HepG2 (cell line): Measurements from ENCODE around the gene RSBN1L. TPM values are rescaled to one million over a fixed set of nuclear protein-coding genes. Genes with fewer than 3 reads are reported as not detected.

Experiments
- DNMT1 ChIP-seq: sonication (generic); formaldehyde crosslinking; IDR thresholded peaks from 2 replicates; pipeline ENCODE4 v1.5.1; 2020; ENCODE audit warnings: mild to moderate bottlenecking, missing genetic modification reagents
- GATAD1 ChIP-seq: IDR thresholded peaks from 2 replicates; pipeline ENCODE4 v1.6.1; 2016; ENCODE audit warnings: missing genetic modification reagents, missing compliant biosample characterization
- MEIS1 ChIP-seq: sonication (generic); formaldehyde crosslinking; IDR thresholded peaks from 2 replicates; pipeline ENCODE4 v1.9.0; 2021; ENCODE audit warnings: mild to moderate bottlenecking, missing genetic modification reagents, moderate library complexity, borderline replicate concordance
- MYC ChIP-seq: sonication (generic); formaldehyde crosslinking; IDR thresholded peaks from 2 replicates; pipeline ENCODE4 v1.9.0; 2021; ENCODE audit warnings: missing genetic modification reagents, borderline replicate concordance
- NBN ChIP-seq: fragments of 450-650 bp; conservative IDR thresholded peaks from 2 replicates; pipeline ENCODE4 v1.6.1; 2017
- NKX3-1 ChIP-seq: sonication (generic); formaldehyde crosslinking; IDR thresholded peaks from 2 replicates; pipeline ENCODE4 v1.5.0; 2020; ENCODE audit warnings: missing genetic modification reagents
- SMARCC2 ChIP-seq: fragments of 450-650 bp; IDR thresholded peaks from 2 replicates; pipeline ENCODE4 v1.6.1; 2017; ENCODE audit warnings: antibody characterized with exemption, mild to moderate bottlenecking
- SOX13 ChIP-seq, 3 experiments: fragments of 450-650 bp in 1 of 3; sonication (generic) in 1 of 3; formaldehyde crosslinking in 1 of 3; IDR thresholded peaks in 2 of 3; conservative IDR thresholded peaks in 1 of 3; 2 replicates each; pipeline versions ENCODE4 v1.5.0 to v1.6.1; 2016 to 2020; ENCODE audit warnings: antibody characterized with exemption in 1 of 3, mild to moderate bottlenecking in 1 of 3, missing compliant biosample characterization in 1 of 3, missing genetic modification reagents in 1 of 3, moderate library complexity in 1 of 3
- SSRP1 ChIP-seq: IDR thresholded peaks from 2 replicates; pipeline ENCODE4 v1.6.1; 2016; ENCODE audit warnings: control low read depth
- ZC3H13 ChIP-seq: sonication (generic); formaldehyde crosslinking; IDR thresholded peaks from 2 replicates; pipeline ENCODE4 v1.8.1; 2023; ENCODE audit warnings: mild to moderate bottlenecking, missing genetic modification reagents, moderate library complexity
- ZFP36L1 ChIP-seq: sonication (generic); formaldehyde crosslinking; IDR thresholded peaks from 2 replicates; pipeline ENCODE4 v1.8.0; 2022; ENCODE audit warnings: mild to moderate bottlenecking, missing genetic modification reagents, moderate library complexity
- ZFYVE20 ChIP-seq: sonication (generic); formaldehyde crosslinking; IDR thresholded peaks from 2 replicates; pipeline ENCODE4 v1.8.0; 2023; ENCODE audit warnings: low read depth, mild to moderate bottlenecking, moderate library complexity, missing genetic modification reagents, borderline replicate concordance
- ZNF12 ChIP-seq: sonication (generic); formaldehyde crosslinking; IDR thresholded peaks from 2 replicates; pipeline ENCODE4 v1.5.0; 2020; ENCODE audit warnings: missing genetic modification reagents
- polyA plus RNA-seq, 8 experiments: library from polyadenylated mRNA; depleted of rRNA in 3 of 8; stranded (reverse) in 7 of 8; unstranded in 1 of 8; fragments of >200 nt; fragmentation: Illumina TruSeq in 4 of 8; extraction: Trizol in 4 of 8; gene quantifications; 2 replicates each; pipeline versions ENCODE4 v1.2.1 to v1.2.3, GENCODE V29; 2011 to 2016; ENCODE audit warnings: low read depth in 4 of 8, missing spikeins in 1 of 8, mixed read lengths in 1 of 8; ENCODE audit not compliant: insufficient read depth in 1 of 8
- total RNA-seq, 5 experiments: library from RNA; depleted of rRNA; stranded (reverse); fragments of >200 nt; fragmentation: Illumina TruSeq; extraction: Trizol; gene quantifications; 2 replicates each; pipeline ENCODE4 v1.2.3, GENCODE V29; 2016; ENCODE audit warnings: low read depth in 1 of 5
- TF ChIP-seq, protein P1 (sequence below): sonication (generic); formaldehyde crosslinking; IDR thresholded peaks from 2 replicates; pipeline ENCODE4 v1.4.0; 2020; ENCODE audit warnings: missing genetic modification reagents
- TF ChIP-seq, protein P2 (sequence below): IDR thresholded peaks from 2 replicates; pipeline ENCODE4 v1.6.1; 2012; ENCODE audit warnings: inconsistent platforms
- TF ChIP-seq, protein P3 (sequence below): sonication (generic); formaldehyde crosslinking; IDR thresholded peaks from 2 replicates; pipeline ENCODE4 v1.5.0; 2020; ENCODE audit warnings: mild to moderate bottlenecking, missing genetic modification reagents
- TF ChIP-seq, protein P4 (sequence below): sonication (generic); formaldehyde crosslinking; IDR thresholded peaks from 2 replicates; pipeline ENCODE4 v1.4.0; 2020; ENCODE audit warnings: mild to moderate bottlenecking, missing genetic modification reagents, borderline replicate concordance

RSBN1L gene
- total and polyA plus RNA-seq, 2 of the 13 experiments (the other 11 are each of a cell fraction or from before 2014, with no cell fraction given), result 7.7 to 21.3 TPM

DNA sequence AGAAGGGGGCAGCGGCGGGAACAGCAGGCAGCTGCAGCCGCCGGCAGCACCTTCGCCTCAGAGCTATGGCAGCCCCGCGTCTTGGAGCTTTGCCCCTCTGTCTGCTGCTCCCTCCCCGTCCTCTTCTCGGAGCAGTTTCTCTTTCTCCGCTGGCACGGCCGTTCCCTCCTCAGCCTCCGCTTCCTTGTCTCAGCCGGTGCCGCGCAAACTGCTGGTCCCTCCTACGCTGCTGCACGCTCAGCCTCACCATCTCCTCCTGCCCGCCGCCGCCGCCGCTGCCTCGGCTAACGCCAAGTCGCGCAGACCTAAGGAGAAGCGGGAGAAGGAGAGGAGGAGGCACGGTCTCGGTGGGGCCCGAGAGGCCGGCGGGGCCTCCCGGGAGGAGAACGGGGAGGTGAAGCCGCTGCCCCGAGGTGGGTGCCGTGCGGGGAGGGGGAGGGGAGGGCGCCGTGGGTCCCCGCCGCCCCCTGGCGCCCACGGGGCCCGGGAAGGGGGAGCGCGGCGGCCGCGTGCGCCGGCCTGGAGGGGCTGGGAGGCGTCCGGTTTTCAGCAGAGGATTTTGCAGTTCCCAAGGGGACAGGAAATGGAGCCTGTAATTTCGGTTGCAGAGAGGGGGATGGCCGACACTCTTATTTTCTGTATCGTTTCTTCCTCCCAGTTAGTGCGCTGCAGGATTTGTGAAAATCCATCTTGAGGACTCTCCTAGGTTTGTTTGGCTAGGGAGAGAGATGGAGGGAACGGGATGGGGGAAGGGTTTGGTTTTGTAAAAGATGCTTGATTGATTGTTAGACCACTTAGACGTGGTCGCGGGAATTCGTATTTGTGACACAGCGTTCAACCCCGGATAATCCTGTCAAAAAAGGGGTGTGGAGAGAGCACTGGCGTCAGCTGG is 630 bp downstream of the RSBN1L start (continued):
- TF ChIP-seq, protein P1, sequence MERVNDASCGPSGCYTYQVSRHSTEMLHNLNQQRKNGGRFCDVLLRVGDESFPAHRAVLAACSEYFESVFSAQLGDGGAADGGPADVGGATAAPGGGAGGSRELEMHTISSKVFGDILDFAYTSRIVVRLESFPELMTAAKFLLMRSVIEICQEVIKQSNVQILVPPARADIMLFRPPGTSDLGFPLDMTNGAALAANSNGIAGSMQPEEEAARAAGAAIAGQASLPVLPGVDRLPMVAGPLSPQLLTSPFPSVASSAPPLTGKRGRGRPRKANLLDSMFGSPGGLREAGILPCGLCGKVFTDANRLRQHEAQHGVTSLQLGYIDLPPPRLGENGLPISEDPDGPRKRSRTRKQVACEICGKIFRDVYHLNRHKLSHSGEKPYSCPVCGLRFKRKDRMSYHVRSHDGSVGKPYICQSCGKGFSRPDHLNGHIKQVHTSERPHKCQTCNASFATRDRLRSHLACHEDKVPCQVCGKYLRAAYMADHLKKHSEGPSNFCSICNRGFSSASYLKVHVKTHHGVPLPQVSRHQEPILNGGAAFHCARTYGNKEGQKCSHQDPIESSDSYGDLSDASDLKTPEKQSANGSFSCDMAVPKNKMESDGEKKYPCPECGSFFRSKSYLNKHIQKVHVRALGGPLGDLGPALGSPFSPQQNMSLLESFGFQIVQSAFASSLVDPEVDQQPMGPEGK (CRISPR knock-in tag), result peak; percentile 63
- TF ChIP-seq, protein P2, sequence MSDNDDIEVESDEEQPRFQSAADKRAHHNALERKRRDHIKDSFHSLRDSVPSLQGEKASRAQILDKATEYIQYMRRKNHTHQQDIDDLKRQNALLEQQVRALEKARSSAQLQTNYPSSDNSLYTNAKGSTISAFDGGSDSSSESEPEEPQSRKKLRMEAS, result peak; percentile 25; the same call in 1 of the 2 replicates
- TF ChIP-seq MEIS1 (0 out of 2 replicates have a peak, but pooled peaks have one; percentile 16), DNMT1 (CRISPR knock-in tag) (peak; percentile 16; the same call in 1 of the 2 replicates), GATAD1 (CRISPR knock-in tag) (no peak), NBN (no peak), ZFP36L1 (CRISPR knock-in tag) (no peak; the same call in 1 of the 2 replicates), SOX13 (IDR thresholded peaks at IDR 0.05) (no peak), SOX13 (CRISPR knock-in tag; conservative IDR thresholded peaks at IDR 0.05 in 1 of 2, IDR thresholded peaks at IDR 0.05 in 1 of 2) (no peak), MYC (CRISPR knock-in tag) (peak; percentile 80), ZNF12 (CRISPR knock-in tag) (no peak), ZC3H13 (CRISPR knock-in tag) (no peak; the same call in 1 of the 2 replicates), SMARCC2 (no peak), NKX3-1 (CRISPR knock-in tag) (no peak), SSRP1 (CRISPR knock-in tag) (no peak), ZFYVE20 (CRISPR knock-in tag) (no peak)
- TF ChIP-seq, protein P3, sequence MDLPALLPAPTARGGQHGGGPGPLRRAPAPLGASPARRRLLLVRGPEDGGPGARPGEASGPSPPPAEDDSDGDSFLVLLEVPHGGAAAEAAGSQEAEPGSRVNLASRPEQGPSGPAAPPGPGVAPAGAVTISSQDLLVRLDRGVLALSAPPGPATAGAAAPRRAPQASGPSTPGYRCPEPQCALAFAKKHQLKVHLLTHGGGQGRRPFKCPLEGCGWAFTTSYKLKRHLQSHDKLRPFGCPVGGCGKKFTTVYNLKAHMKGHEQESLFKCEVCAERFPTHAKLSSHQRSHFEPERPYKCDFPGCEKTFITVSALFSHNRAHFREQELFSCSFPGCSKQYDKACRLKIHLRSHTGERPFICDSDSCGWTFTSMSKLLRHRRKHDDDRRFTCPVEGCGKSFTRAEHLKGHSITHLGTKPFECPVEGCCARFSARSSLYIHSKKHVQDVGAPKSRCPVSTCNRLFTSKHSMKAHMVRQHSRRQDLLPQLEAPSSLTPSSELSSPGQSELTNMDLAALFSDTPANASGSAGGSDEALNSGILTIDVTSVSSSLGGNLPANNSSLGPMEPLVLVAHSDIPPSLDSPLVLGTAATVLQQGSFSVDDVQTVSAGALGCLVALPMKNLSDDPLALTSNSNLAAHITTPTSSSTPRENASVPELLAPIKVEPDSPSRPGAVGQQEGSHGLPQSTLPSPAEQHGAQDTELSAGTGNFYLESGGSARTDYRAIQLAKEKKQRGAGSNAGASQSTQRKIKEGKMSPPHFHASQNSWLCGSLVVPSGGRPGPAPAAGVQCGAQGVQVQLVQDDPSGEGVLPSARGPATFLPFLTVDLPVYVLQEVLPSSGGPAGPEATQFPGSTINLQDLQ (CRISPR knock-in tag), result no peak
- TF ChIP-seq, protein P4, sequence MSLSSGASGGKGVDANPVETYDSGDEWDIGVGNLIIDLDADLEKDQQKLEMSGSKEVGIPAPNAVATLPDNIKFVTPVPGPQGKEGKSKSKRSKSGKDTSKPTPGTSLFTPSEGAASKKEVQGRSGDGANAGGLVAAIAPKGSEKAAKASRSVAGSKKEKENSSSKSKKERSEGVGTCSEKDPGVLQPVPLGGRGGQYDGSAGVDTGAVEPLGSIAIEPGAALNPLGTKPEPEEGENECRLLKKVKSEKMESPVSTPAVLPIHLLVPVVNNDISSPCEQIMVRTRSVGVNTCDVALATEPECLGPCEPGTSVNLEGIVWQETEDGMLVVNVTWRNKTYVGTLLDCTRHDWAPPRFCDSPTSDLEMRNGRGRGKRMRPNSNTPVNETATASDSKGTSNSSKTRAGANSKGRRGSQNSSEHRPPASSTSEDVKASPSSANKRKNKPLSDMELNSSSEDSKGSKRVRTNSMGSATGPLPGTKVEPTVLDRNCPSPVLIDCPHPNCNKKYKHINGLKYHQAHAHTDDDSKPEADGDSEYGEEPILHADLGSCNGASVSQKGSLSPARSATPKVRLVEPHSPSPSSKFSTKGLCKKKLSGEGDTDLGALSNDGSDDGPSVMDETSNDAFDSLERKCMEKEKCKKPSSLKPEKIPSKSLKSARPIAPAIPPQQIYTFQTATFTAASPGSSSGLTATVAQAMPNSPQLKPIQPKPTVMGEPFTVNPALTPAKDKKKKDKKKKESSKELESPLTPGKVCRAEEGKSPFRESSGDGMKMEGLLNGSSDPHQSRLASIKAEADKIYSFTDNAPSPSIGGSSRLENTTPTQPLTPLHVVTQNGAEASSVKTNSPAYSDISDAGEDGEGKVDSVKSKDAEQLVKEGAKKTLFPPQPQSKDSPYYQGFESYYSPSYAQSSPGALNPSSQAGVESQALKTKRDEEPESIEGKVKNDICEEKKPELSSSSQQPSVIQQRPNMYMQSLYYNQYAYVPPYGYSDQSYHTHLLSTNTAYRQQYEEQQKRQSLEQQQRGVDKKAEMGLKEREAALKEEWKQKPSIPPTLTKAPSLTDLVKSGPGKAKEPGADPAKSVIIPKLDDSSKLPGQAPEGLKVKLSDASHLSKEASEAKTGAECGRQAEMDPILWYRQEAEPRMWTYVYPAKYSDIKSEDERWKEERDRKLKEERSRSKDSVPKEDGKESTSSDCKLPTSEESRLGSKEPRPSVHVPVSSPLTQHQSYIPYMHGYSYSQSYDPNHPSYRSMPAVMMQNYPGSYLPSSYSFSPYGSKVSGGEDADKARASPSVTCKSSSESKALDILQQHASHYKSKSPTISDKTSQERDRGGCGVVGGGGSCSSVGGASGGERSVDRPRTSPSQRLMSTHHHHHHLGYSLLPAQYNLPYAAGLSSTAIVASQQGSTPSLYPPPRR (CRISPR knock-in tag), result 0 out of 2 replicates have a peak, but pooled peaks have one; percentile 13
